Tibial artery (tissue), 4 donors: ENCODE measurements around the gene FAM98C.

Experiments used
- DNase-seq, 2 donors: peaks; one replicate each; pipeline ENCODE4 v3.0.0-alpha.2; 2019
- H3K27ac ChIP-seq, 2 donors: fragments of 200-600 bp; sonication (generic) in 1 of 2; 1 replicate in 1 of 2; 2 replicates in 1 of 2; pipeline ENCODE4 v1.5.1; 2018 to 2019; ENCODE audit warnings: mild to moderate bottlenecking in 1 of 2
- H3K27me3 ChIP-seq, 2 donors: fragments of 200-600 bp; sonication (generic) in 1 of 2; one replicate each; pipeline versions ENCODE4 v1.5.1 to v1.6.0; 2016 to 2019
- H3K36me3 ChIP-seq, 3 donors: fragments of 200-600 bp; sonication (generic) in 2 of 3; one replicate each; pipeline ENCODE4 v1.5.1; 2016 to 2019; ENCODE audit warnings: mild to moderate bottlenecking in 2 of 3
- H3K4me1 ChIP-seq, 4 donors: fragments of 200-600 bp; sonication (generic) in 2 of 4; 1 replicate in 3 of 4; 2 replicates in 1 of 4; pipeline ENCODE4 v1.5.1; 2016 to 2019
- H3K4me3 ChIP-seq, 2 donors: fragments of 200-600 bp; sonication (generic) in 1 of 2; 1 replicate in 1 of 2; 2 replicates in 1 of 2; pipeline ENCODE4 v1.5.1; 2018 to 2019; ENCODE audit warnings: mild to moderate bottlenecking in 2 of 2
- H3K9me3 ChIP-seq, 3 donors: fragments of 200-600 bp; sonication (generic) in 1 of 3; one replicate each; pipeline ENCODE4 v1.5.1; 2016 to 2019
- CTCF ChIP-seq, 2 experiments: fragments of 200-600 bp in 1 of 2; fragments of 450-650 bp in 1 of 2; IDR thresholded peaks; one replicate each; pipeline ENCODE4 v1.5.1; 2017 to 2019; ENCODE audit warnings: antibody characterized with exemption in 2 of 2, mild to moderate bottlenecking in 1 of 2, moderate library complexity in 1 of 2
- intact Hi-C: fragments of 100-400 bp; cut with DNase I; formaldehyde crosslinking; loops from one replicate; pipeline ENCODE4 v1.15.0; 2023; ENCODE audit warnings: low total_unique reads

Gene FAM98C

DNA sequence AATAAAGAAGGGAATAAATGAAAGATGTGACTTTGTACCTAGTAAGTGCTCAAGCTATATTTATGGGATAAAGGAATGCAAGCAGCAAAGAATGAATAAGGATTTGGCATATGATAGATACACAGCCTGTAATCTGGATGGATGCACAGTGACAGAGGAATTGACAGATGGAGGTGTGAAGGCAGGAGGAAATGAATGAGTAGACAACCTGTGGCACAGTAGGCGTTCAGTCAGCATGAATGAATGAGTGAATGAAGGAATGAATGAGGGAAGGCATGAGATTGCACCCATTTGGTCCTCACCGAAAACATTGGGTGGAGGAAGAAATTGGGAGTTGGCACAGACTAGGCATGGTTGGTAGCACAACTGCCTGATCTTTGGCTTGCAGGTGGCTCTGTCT, 33.3 kb upstream of the FAM98C start:
- H3K36me3 ChIP-seq = no peaks in the 10 kb centered on the region
- H3K27ac ChIP-seq = no peak overlapping the region
- H3K4me3 ChIP-seq = no peak overlapping the region
- H3K4me1 ChIP-seq = peaks cover 0 to 4% (median 0%) of the 10 kb centered on the region in 4 donors
- intact Hi-C loops = no loop called here
- DNase-seq = no peak
- H3K9me3 ChIP-seq = no peaks in the 10 kb centered on the region
- no peak for TF ChIP-seq CTCF (IDR thresholded peaks at IDR 0.05)
- peaks cover 0 to 37% of the 10 kb centered on the region in 2 donors for H3K27me3 ChIP-seq

DNA sequence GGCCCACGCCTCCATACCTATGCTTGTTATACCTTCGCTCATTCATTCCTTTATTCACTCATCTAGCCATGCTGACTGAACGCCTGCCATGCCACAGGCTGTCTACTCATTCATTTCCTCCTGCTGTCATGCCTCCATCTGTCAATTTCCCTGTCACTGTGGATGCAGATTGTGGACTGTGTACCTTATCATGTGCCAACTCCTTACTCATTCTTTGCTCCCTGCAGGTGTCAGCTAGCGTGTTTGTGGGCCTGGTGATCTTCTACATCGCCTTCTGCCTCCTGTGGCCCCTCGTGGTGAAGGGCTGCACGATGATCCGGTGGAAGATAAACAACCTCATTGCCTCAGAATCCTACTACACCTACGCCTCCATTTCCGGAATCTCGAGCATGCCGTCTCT, 32.6 kb upstream of the FAM98C start:
- peaks cover 0 to 30% of the 10 kb centered on the region in 2 donors for H3K27me3 ChIP-seq
- no peak overlapping the region for H3K27ac ChIP-seq
- no peak for TF ChIP-seq CTCF (IDR thresholded peaks at IDR 0.05)
- peaks cover 0 to 7% (median 2%) of the 10 kb centered on the region in 4 donors for H3K4me1 ChIP-seq
- no peak overlapping the region for H3K4me3 ChIP-seq
- H3K9me3 ChIP-seq = no peaks in the 10 kb centered on the region
- intact Hi-C loops = loop anchor here (5.0 kb wide), 1 partner anchor 33 kb away; the partner anchor contains the start of gene CATSPERG
- DNase-seq = no peak
- no peaks in the 10 kb centered on the region for H3K36me3 ChIP-seq

- no peak for DNase-seq
- TF ChIP-seq CTCF (IDR thresholded peaks at IDR 0.05) = no peak
- Histone ChIP-seq H3K9me3 (no peaks in the 10 kb centered on the region), H3K4me1 (peaks cover 0 to 15% (median 10%) of the 10 kb centered on the region in 4 donors), H3K27ac (no peak overlapping the region), H3K27me3 (peaks cover 0 to 24% of the 10 kb centered on the region in 2 donors), H3K4me3 (no peak overlapping the region), H3K36me3 (no peaks in the 10 kb centered on the region)
- intact Hi-C loops = loop anchor here (5.0 kb wide), 1 partner anchor 34 kb away; the partner anchor contains the start of gene CATSPERG
Measured at GRCh38 chr19:38371081-38371480, 31.8 kb upstream of the FAM98C start.

GRCh38 chr19:38373907-38374331, 29.0 kb upstream of the FAM98C start:
- no peak for DNase-seq
- TF ChIP-seq CTCF (IDR thresholded peaks at IDR 0.05) = no peak

DNA sequence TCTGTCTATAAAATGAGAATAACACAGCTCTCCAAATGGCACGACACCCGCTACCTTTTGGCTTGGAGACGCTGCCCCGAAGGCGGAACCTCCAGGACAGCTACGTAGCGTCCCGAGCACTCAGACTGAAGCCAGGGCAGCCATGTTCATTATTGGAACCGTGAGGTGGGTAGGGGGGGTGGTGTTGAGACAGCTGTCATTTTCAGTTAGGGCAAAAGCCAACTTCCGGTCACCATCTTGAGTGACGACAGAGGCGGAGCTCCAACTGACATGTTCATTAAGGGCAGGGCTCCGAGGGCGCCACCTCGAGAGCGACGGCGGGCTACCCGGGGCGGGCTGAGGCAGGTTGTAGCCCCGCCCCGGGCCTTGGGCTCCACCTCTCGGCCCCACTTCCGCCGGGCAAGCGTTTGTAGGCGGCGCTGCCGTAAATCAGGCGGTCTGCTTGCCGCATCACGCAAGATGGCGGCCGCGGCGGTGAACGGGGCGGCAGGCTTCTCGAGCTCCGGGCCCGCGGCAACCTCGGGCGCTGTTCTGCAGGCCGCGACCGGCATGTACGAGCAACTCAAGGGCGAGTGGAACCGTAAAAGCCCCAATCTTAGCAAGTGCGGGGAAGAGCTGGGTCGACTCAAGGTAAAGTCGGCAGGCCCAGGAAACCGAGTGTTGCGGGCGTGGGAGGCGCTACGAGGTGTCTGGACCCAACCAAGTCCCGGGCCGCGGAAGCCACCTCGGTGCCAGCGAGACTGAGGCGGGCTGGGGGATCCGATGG, 28.4 kb upstream of the FAM98C start, which contains the start of gene PSMD8:
PSMD8 (plus strand) TSS at position 240 of the 766 bp plus-strand sequence; CDS start at position 271, 31 bp downstream.
- TF ChIP-seq CTCF (IDR thresholded peaks at IDR 0.05) = peak in 1 of 2 experiments; percentile 11
- no peaks in the 10 kb centered on the region for H3K27me3 ChIP-seq
- intact Hi-C loops = loop anchor here (2.0 to 5.0 kb wide), 2 partner anchors 37 to 142 kb away; partner anchors contain the start of gene CATSPERG
- H3K36me3 ChIP-seq = peaks cover 19 to 33% (median 26%) of the 10 kb centered on the region in 3 donors
- no peaks in the 10 kb centered on the region for H3K9me3 ChIP-seq
- H3K4me1 ChIP-seq = peaks cover 0 to 25% (median 20%) of the 10 kb centered on the region in 4 donors
- peak within 1 kb of the TSS; percentile 66 to 95 for H3K4me3 ChIP-seq
- DNase-seq = peak; percentile 99 to 100
- peak within 1 kb of the TSS; percentile 82 to 91 for H3K27ac ChIP-seq

More at GRCh38 chr19:38373907-38374331, 29.0 kb upstream of the FAM98C start:
- Histone ChIP-seq H3K4me1 (peaks cover 0 to 25% (median 20%) of the 10 kb centered on the region in 4 donors), H3K4me3 (peak overlapping the region; percentile 66 to 95), H3K27me3 (no peaks in the 10 kb centered on the region), H3K9me3 (no peaks in the 10 kb centered on the region), H3K27ac (peak overlapping the region; percentile 82 to 91), H3K36me3 (peaks cover 13 to 27% (median 21%) of the 10 kb centered on the region in 3 donors)
- intact Hi-C loops = loop anchor here (2.0 to 5.0 kb wide), 2 partner anchors 37 to 141 kb away; partner anchors contain the start of gene CATSPERG
